HEK293T (cell line): ENCODE results near the gene MAMDC2.

Experiments used
- ARNT ChIP-seq: fragments of 450-650 bp; IDR thresholded peaks from 2 replicates; pipeline ENCODE4 v1.6.1; 2017; ENCODE audit warnings: mild to moderate bottlenecking
- FOXA1 ChIP-seq: fragments of 450-650 bp; IDR thresholded peaks from 2 replicates; pipeline ENCODE4 v1.6.1; 2016; ENCODE audit warnings: mild to moderate bottlenecking
- FOXK2 ChIP-seq: fragments of 450-650 bp; IDR thresholded peaks from 2 replicates; pipeline ENCODE4 v1.6.1; 2016; ENCODE audit warnings: mild to moderate bottlenecking
- FOXM1 ChIP-seq: fragments of 450-650 bp; IDR thresholded peaks from 2 replicates; pipeline ENCODE4 v1.6.1; 2017; ENCODE audit warnings: mild to moderate bottlenecking, borderline replicate concordance
- SP1 ChIP-seq: fragments of 450-650 bp; IDR thresholded peaks from 2 replicates; pipeline ENCODE4 v1.6.1; 2017
- SUZ12 ChIP-seq: fragments of 450-650 bp; IDR thresholded peaks from 2 replicates; pipeline ENCODE4 v1.6.1; 2016; ENCODE audit warnings: mild to moderate bottlenecking
- TARDBP ChIP-seq: fragments of 450-650 bp; IDR thresholded peaks from 2 replicates; pipeline ENCODE4 v1.6.1; 2016

DNA sequence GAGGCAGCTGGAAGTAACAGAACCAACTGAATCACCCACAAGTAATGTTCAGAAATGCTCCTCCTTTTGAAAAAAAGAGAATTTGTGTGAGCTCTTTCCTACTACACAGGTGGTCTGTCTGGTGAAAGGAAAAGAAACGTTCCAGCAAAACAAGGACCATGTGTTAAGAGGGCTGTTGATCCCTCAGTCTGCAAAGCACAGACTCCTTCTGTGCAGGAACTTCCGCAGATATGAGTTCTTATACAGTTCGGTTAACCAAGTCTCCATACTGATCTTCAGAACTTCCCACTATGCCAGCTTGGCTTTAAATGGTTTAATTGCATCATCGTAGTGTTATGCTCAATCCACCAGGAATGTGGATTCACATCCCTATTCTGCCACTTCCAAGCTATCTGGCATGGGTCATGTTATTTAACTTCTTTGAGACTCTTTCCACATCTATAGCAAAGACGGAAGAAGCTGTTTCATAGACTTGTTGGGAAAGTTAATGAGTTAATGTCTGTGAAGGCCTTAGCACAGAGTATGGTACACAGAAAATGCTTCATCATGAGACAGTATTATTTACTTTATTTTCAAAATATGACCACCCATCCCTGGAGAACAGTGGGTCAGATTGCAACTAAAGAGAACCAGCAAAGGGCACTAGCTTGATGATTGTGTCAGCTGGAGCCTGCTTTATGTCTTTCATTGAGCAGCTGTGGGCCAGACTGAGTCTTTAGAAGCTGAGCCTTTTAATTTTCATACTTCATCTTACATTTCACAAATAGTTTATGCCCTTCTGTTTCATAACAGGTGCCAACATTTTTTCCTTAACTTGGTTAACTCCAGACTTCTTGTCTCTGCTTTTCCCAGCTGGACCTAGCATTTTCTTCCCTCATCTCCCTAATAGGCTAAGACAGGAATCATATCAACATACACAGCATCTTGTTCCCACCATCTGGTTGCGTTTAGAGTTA, 89.9 kb downstream of the MAMDC2 start:
- TF ChIP-seq SP1 (no peak), SUZ12 (no peak), FOXK2 (no peak), ARNT (no peak), FOXM1 (no peak), TARDBP (no peak), FOXA1 (no peak)
